GM21717 (cell line): ENCODE data around the gene IKZF5.

ENCODE experiments used
- ATAC-seq: cut with Tn5 transposase; IDR thresholded peaks from one replicate; pipeline ENCODE4 v1.9.1; 2021; ENCODE audit warnings: mild to moderate bottlenecking, moderate library complexity; ENCODE audit not compliant: unreplicated experiment

The IKZF5 gene

GRCh38 chr10:122983898-122984297 lies 24.7 kb downstream of the IKZF5 start:
- no peak for ATAC-seq

- no peak for ATAC-seq
Measured at GRCh38 chr10:122981066-122981464, 27.5 kb downstream of the IKZF5 start.

GRCh38 chr10:122980209-122981065 lies 28.2 kb downstream of the IKZF5 start, which contains the start of gene PSTK:
PSTK (plus strand) TSS chr10:122980401; CDS start chr10:122980480, 79 bp downstream.
- ATAC-seq, result peak; percentile 96

- ATAC-seq, result no peak
Measured at GRCh38 chr10:122974543-122975064, 34.0 kb downstream of the IKZF5 start.

GRCh38 chr10:122974023-122974422 lies 34.6 kb downstream of the IKZF5 start:
- no peak for ATAC-seq

GRCh38 chr10:122968698-122969097 lies 39.9 kb downstream of the IKZF5 start:
- ATAC-seq, result no peak

GRCh38 chr10:122966879-122967278 lies 41.7 kb downstream of the IKZF5 start:
- no peak for ATAC-seq

GRCh38 chr10:122962405-122962804 lies 46.2 kb downstream of the IKZF5 start:
- ATAC-seq, result no peak

GRCh38 chr10:122957474-122957873 lies 51.1 kb downstream of the IKZF5 start:
- no peak for ATAC-seq

- no peak for ATAC-seq
Measured at GRCh38 chr10:122955892-122956291, 52.7 kb downstream of the IKZF5 start.

- ATAC-seq, result no peak
Measured at GRCh38 chr10:122954731-122955050, 53.9 kb downstream of the IKZF5 start.

GRCh38 chr10:122953902-122954730 lies 54.5 kb downstream of the IKZF5 start, which contains the start of gene C10orf88:
C10orf88 (minus strand) TSS chr10:122954227; CDS start chr10:122954178, 49 bp downstream.
- peak; percentile 98 for ATAC-seq

- no peak for ATAC-seq
Measured at GRCh38 chr10:122949296-122949695, 59.3 kb downstream of the IKZF5 start.
